ENCODE measurements around the gene CYP3A5.
"Not testable (repeated sequence)": the region's sequence is repeated elsewhere in the genome, so short reads cannot be mapped to it uniquely, and the experiment has no call there.

The CYP3A5 gene

GRCh38 chr7:99685129-99685758, 5.4 kb upstream of the CYP3A5 start:
- DNase-seq: no peak

GRCh38 chr7:99679032-99679399, 780 bp downstream of the CYP3A5 start:
- DNase-seq: peak; percentile 23

GRCh38 chr7:99677648-99678045, 2.1 kb downstream of the CYP3A5 start:
- no peak for DNase-seq

- no peak for DNase-seq
These were observed 2.7 kb downstream of the CYP3A5 start for GRCh38 chr7:99677013-99677647.

- DNase-seq: no peak
These were observed 4.6 kb downstream of the CYP3A5 start for GRCh38 chr7:99674995-99675742.

- DNase-seq: no peak
These were observed 7.2 kb downstream of the CYP3A5 start for GRCh38 chr7:99672573-99672972.

- DNase-seq: no peak
These were observed 10.0 kb downstream of the CYP3A5 start for GRCh38 chr7:99669782-99670181.

- DNase-seq: no peak
These were observed 11.3 kb downstream of the CYP3A5 start for GRCh38 chr7:99668541-99668940.

GRCh38 chr7:99667179-99667578, 12.6 kb downstream of the CYP3A5 start:
- DNase-seq: no peak

GRCh38 chr7:99666013-99666395, 13.8 kb downstream of the CYP3A5 start:
- no peak for DNase-seq

GRCh38 chr7:99665312-99666012, 14.3 kb downstream of the CYP3A5 start:
- DNase-seq: no peak

GRCh38 chr7:99657879-99658278, 21.9 kb downstream of the CYP3A5 start:
- DNase-seq: not testable (repeated sequence)

- not testable (repeated sequence) for DNase-seq
These were observed 25.2 kb downstream of the CYP3A5 start for GRCh38 chr7:99654626-99655025.

- DNase-seq: no peak
These were observed 26.0 kb downstream of the CYP3A5 start for GRCh38 chr7:99653754-99654153.

GRCh38 chr7:99653269-99653668, 26.5 kb downstream of the CYP3A5 start:
- not testable (repeated sequence) for DNase-seq

GRCh38 chr7:99652671-99653070, 27.1 kb downstream of the CYP3A5 start:
- no peak for DNase-seq

- DNase-seq: no peak
These were observed 28.5 kb downstream of the CYP3A5 start for GRCh38 chr7:99651290-99651689.

- no peak for DNase-seq
These were observed 31.0 kb downstream of the CYP3A5 start for GRCh38 chr7:99648843-99649242.

- DNase-seq: no peak
These were observed 34.2 kb downstream of the CYP3A5 start for GRCh38 chr7:99645590-99645989.

GRCh38 chr7:99644431-99644830, 35.4 kb downstream of the CYP3A5 start:
- DNase-seq: peak; percentile 7

GRCh38 chr7:99643464-99643863, 36.3 kb downstream of the CYP3A5 start:
- DNase-seq: no peak

GRCh38 chr7:99642027-99642426, 37.8 kb downstream of the CYP3A5 start:
- DNase-seq: no peak

- DNase-seq: no peak
These were observed 40.5 kb downstream of the CYP3A5 start for GRCh38 chr7:99639267-99639666.

All from fibroblast of skin of back (primary cell).